Vagina (tissue), 2 donors: ENCODE results near the gene PADI1. TPM values are rescaled to one million over a fixed set of nuclear protein-coding genes. Genes with fewer than 3 reads are reported as not detected.

Source experiments
- DNase-seq, 2 donors: peaks; one replicate each; pipeline ENCODE4 v3.0.0-alpha.2; 2017; ENCODE audit errors: extremely low spot score in 2 of 2
- H3K27ac ChIP-seq: fragments of 200-600 bp; sonication (generic); one replicate; pipeline ENCODE4 v1.5.1; 2019
- H3K27me3 ChIP-seq: fragments of 200-600 bp; sonication (generic); one replicate; pipeline ENCODE4 v1.5.1; 2019
- H3K36me3 ChIP-seq, 2 donors: fragments of 200-600 bp; sonication (generic); one replicate each; pipeline ENCODE4 v1.5.1; 2017 to 2019
- H3K4me1 ChIP-seq: fragments of 200-600 bp; sonication (generic); one replicate; pipeline ENCODE4 v1.5.1; 2019
- H3K4me3 ChIP-seq, 2 donors: fragments of 200-600 bp; sonication (generic); 1 replicate in 1 of 2; 2 replicates in 1 of 2; pipeline ENCODE4 v1.5.1; 2016 to 2019
- H3K9me3 ChIP-seq: fragments of 200-600 bp; sonication (generic); one replicate; pipeline ENCODE4 v1.5.1; 2019
- CTCF ChIP-seq, 3 experiments: fragments of 450-650 bp in 2 of 3; fragments of 200-600 bp in 1 of 3; sonication (generic) in 1 of 3; IDR thresholded peaks; one replicate each; pipeline ENCODE4 v1.5.1; 2017 to 2019; ENCODE audit warnings: antibody characterized with exemption in 3 of 3, mild to moderate bottlenecking in 2 of 3, moderate library complexity in 2 of 3
- POLR2A ChIP-seq, 2 donors: fragments of 450-650 bp; IDR thresholded peaks; one replicate each; pipeline ENCODE4 v1.6.1; 2017; ENCODE audit warnings: antibody characterized with exemption in 2 of 2, mild to moderate bottlenecking in 2 of 2, moderate library complexity in 2 of 2
- POLR2AphosphoS5 ChIP-seq, 2 donors: sonication (generic); formaldehyde crosslinking; IDR thresholded peaks; one replicate each; pipeline ENCODE4 v1.9.0; 2017; ENCODE audit warnings: antibody characterized with exemption in 2 of 2, mild to moderate bottlenecking in 2 of 2, low read depth in 1 of 2; ENCODE audit not compliant: insufficient read depth in 1 of 2
- intact Hi-C: fragments of 100-400 bp; cut with DNase I; formaldehyde crosslinking; loops from one replicate; pipeline ENCODE4 v1.15.1; 2023
- total RNA-seq: library from RNA; depleted of rRNA; stranded (reverse); fragments of >200 nt; gene quantifications from one replicate; pipeline ENCODE4 v1.2.3, GENCODE V29; 2016

PADI1 gene
- total RNA-seq, 1 donor from 2014 or later = 46.4 TPM

DNA sequence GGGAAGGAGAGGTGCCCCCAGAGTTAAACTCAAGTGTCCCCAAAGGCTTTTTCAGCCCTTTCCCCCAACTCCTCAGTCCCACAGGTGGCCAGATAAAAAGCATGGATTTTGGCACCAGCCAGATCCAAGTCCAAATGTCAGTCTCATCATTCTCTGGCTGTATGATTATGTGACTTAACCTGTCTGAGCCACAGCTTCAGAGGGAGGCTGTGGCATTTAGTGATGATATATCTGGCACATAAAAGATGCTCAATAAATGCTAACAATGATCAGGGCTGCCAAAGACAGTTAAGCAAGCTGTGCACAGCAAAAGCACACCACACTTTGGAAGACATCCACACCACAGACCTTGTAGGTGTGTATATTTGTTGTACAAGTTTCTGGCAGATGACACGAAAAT, 38.3 kb downstream of the PADI1 start:
- Histone ChIP-seq H3K27me3 (no peaks in the 10 kb centered on the region), H3K9me3 (no peaks in the 10 kb centered on the region), H3K4me3 (no peak overlapping the region), H3K27ac (no peak overlapping the region), H3K4me1 (no peaks in the 10 kb centered on the region), H3K36me3 (no peaks in the 10 kb centered on the region)
- TF ChIP-seq POLR2AphosphoS5 (IDR thresholded peaks at IDR 0.05; ENCODE audit: insufficient read depth in 1 of 2, low read depth in 1 of 2) (no peak), CTCF (IDR thresholded peaks at IDR 0.05) (no peak), POLR2A (IDR thresholded peaks at IDR 0.05) (no peak)
- no peak for DNase-seq
- intact Hi-C loops = no loop called here

GRCh38 chr1:17244821-17245740, 40.2 kb downstream of the PADI1 start:
- Histone ChIP-seq H3K4me3 (no peak overlapping the region), H3K27me3 (no peaks in the 10 kb centered on the region), H3K36me3 (no peaks in the 10 kb centered on the region), H3K4me1 (no peaks in the 10 kb centered on the region), H3K27ac (no peak overlapping the region), H3K9me3 (no peaks in the 10 kb centered on the region)
- TF ChIP-seq CTCF (IDR thresholded peaks at IDR 0.05) (no peak), POLR2A (IDR thresholded peaks at IDR 0.05) (no peak), POLR2AphosphoS5 (IDR thresholded peaks at IDR 0.05; ENCODE audit: insufficient read depth in 1 of 2, low read depth in 1 of 2) (no peak)
- intact Hi-C loops = no loop called here
- no peak for DNase-seq

DNA sequence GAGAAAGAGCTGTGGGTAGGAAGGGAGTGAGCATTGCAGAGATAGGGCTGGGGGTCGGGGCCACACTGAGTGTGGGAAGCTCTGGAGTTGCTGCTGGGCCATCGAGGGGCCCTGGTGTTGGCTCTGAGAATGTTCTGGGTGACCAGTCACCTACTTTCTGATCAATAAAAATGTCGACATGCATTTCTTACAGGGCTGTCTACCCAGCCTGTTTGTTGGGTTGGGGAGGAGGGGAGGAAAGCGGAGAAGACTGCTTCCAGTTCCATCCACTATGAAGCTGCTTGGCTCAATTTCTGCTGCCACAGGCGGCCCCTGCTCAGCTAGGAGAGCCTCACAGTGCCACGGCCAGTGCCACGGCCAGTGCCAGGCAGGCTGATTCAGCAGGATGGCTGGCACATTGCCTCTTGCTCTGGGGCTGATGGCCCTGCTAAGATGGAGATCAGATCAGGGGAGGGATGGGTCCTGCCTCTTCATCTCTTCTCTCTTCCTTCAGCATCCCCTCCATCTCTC, 40.9 kb downstream of the PADI1 start:
- Histone ChIP-seq H3K27ac (no peak overlapping the region), H3K4me3 (no peak overlapping the region), H3K4me1 (no peaks in the 10 kb centered on the region), H3K9me3 (no peaks in the 10 kb centered on the region), H3K27me3 (no peaks in the 10 kb centered on the region), H3K36me3 (no peaks in the 10 kb centered on the region)
- TF ChIP-seq POLR2A (IDR thresholded peaks at IDR 0.05) = no peak
- TF ChIP-seq POLR2AphosphoS5 (IDR thresholded peaks at IDR 0.05; ENCODE audit: insufficient read depth in 1 of 2, low read depth in 1 of 2) = no peak
- no peak for DNase-seq
- intact Hi-C loops = no loop called here

- H3K36me3 ChIP-seq = no peaks in the 10 kb centered on the region
- H3K27ac ChIP-seq = no peak overlapping the region
- intact Hi-C loops = no loop called here
- no peak overlapping the region for H3K4me3 ChIP-seq
- H3K4me1 ChIP-seq = no peaks in the 10 kb centered on the region
- no peak for DNase-seq
- no peaks in the 10 kb centered on the region for H3K9me3 ChIP-seq
- no peaks in the 10 kb centered on the region for H3K27me3 ChIP-seq
- TF ChIP-seq CTCF (IDR thresholded peaks at IDR 0.05) (no peak), POLR2A (IDR thresholded peaks at IDR 0.05) (no peak), POLR2AphosphoS5 (IDR thresholded peaks at IDR 0.05; ENCODE audit: insufficient read depth in 1 of 2, low read depth in 1 of 2) (no peak)
Observed at GRCh38 chr1:17246971-17247370, 42.0 kb downstream of the PADI1 start.

DNA sequence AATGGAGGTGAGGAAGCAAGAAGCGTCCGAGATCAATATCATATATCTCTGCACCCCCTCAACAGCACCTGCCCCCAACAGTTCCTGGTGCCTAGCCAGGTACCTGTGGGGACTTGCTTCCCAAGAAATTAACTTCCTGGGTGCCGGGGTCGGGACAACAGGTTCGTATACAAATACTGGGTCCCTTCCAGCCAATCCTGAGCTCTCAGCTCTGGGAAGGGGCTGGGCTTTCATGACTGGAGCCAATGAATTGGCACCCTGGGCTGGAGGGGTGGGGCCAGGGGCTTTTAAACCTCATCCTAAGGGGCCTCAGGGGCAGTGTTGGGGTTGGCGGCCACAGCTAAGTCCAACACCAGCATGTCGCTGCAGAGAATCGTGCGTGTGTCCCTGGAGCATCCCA, 43.9 kb downstream of the PADI1 start, which contains the start of gene PADI3:
PADI3 (plus strand) TSS at position 318 of the 400 bp plus-strand sequence; CDS start at position 358, 40 bp downstream.
- Histone ChIP-seq H3K9me3 (no peaks in the 10 kb centered on the region), H3K27ac (no peak within 1 kb of the TSS), H3K4me3 (no peak within 1 kb of the TSS), H3K36me3 (no peaks in the 10 kb centered on the region), H3K4me1 (no peaks in the 10 kb centered on the region), H3K27me3 (no peaks in the 10 kb centered on the region)
- no peak for TF ChIP-seq POLR2A (IDR thresholded peaks at IDR 0.05)
- TF ChIP-seq CTCF (IDR thresholded peaks at IDR 0.05) = no peak
- no peak for TF ChIP-seq POLR2AphosphoS5 (IDR thresholded peaks at IDR 0.05; ENCODE audit: insufficient read depth in 1 of 2, low read depth in 1 of 2)
- intact Hi-C loops = no loop called here
- no peak for DNase-seq
